Liver (tissue), 9 donors: Measurements from ENCODE around the gene REEP1. TPM values are rescaled to one million over a fixed set of nuclear protein-coding genes. Genes with fewer than 3 reads are reported as not detected.

Experiments used
- DNase-seq: peaks from one replicate; pipeline ENCODE4 v3.0.0-alpha.2; 2017; ENCODE audit warnings: low spot score
- H3K27ac ChIP-seq, 2 donors: one replicate each; pipeline ENCODE4 v1.7.0; 2013; ENCODE audit warnings: inconsistent platforms in 2 of 2, low read length in 2 of 2, control low read depth in 1 of 2, low read depth in 1 of 2, mild to moderate bottlenecking in 1 of 2
- H3K27me3 ChIP-seq, 4 donors: one replicate each; pipeline versions ENCODE4 v1.6.1 to v1.7.0; 2013; ENCODE audit warnings: low read length in 3 of 4, inconsistent platforms in 1 of 4, mild to moderate bottlenecking in 1 of 4, moderate library complexity in 1 of 4; ENCODE audit not compliant: control insufficient read depth in 4 of 4, insufficient read depth in 4 of 4
- H3K36me3 ChIP-seq, 4 donors: one replicate each; pipeline versions ENCODE4 v1.6.1 to v1.7.0; 2013; ENCODE audit warnings: low read length in 3 of 4, mild to moderate bottlenecking in 3 of 4, low read depth in 1 of 4, moderate library complexity in 1 of 4; ENCODE audit not compliant: control insufficient read depth in 4 of 4, insufficient read depth in 3 of 4
- H3K4me1 ChIP-seq, 4 donors: one replicate each; pipeline versions ENCODE4 v1.6.1 to v1.7.0; 2013; ENCODE audit warnings: low read length in 3 of 4, mild to moderate bottlenecking in 3 of 4, moderate library complexity in 1 of 4; ENCODE audit not compliant: control insufficient read depth in 4 of 4, insufficient read depth in 4 of 4
- H3K4me3 ChIP-seq, 3 donors: one replicate each; pipeline versions ENCODE4 v1.6.1 to v1.7.0; 2013; ENCODE audit warnings: low read length in 3 of 3, control low read depth in 1 of 3, low read depth in 1 of 3, mild to moderate bottlenecking in 1 of 3
- H3K9ac ChIP-seq, 2 donors: one replicate each; pipeline ENCODE4 v1.7.0; 2013; ENCODE audit warnings: low read length in 2 of 2, mild to moderate bottlenecking in 2 of 2, moderate library complexity in 2 of 2, control low read depth in 1 of 2, low read depth in 1 of 2
- H3K9me3 ChIP-seq, 4 donors: one replicate each; pipeline versions ENCODE4 v1.6.1 to v1.7.0; 2013; ENCODE audit warnings: low read length in 3 of 4; ENCODE audit not compliant: control insufficient read depth in 4 of 4
- ATF3 ChIP-seq: IDR thresholded peaks from 2 replicates; pipeline ENCODE4 v1.6.1; 2016; ENCODE audit warnings: antibody characterized with exemption
- CTCF ChIP-seq: fragments of 150-350 bp; IDR thresholded peaks from 2 replicates; pipeline ENCODE4 v1.5.1; 2017; ENCODE audit warnings: improper control_type of control experiment, low read depth, low read length; ENCODE audit not compliant: missing input control
- EGR1 ChIP-seq, 2 donors: IDR thresholded peaks; 2 replicates each; pipeline ENCODE4 v1.6.1; 2016 to 2018; ENCODE audit warnings: antibody characterized with exemption in 2 of 2, low read depth in 2 of 2
- FOXA1 ChIP-seq: IDR thresholded peaks from 2 replicates; pipeline ENCODE4 v1.6.1; 2016; ENCODE audit warnings: antibody characterized with exemption
- FOXA2 ChIP-seq: IDR thresholded peaks from 2 replicates; pipeline ENCODE4 v1.6.1; 2016; ENCODE audit warnings: antibody characterized with exemption
- GABPA ChIP-seq, 2 donors: IDR thresholded peaks in 1 of 2; conservative IDR thresholded peaks in 1 of 2; 2 replicates each; pipeline ENCODE4 v1.6.1; 2016; ENCODE audit warnings: antibody characterized with exemption in 2 of 2, mild to moderate bottlenecking in 1 of 2, moderate library complexity in 1 of 2
- HNF4A ChIP-seq, 2 donors: conservative IDR thresholded peaks; 2 replicates each; pipeline ENCODE4 v1.6.1; 2016; ENCODE audit warnings: antibody characterized with exemption in 2 of 2, mild to moderate bottlenecking in 2 of 2
- HNF4G ChIP-seq: IDR thresholded peaks from 2 replicates; pipeline ENCODE4 v1.6.1; 2016; ENCODE audit warnings: antibody characterized with exemption
- JUND ChIP-seq, 2 donors: IDR thresholded peaks; 2 replicates each; pipeline ENCODE4 v1.6.1; 2016; ENCODE audit warnings: antibody characterized with exemption in 2 of 2
- MAX ChIP-seq: IDR thresholded peaks from 2 replicates; pipeline ENCODE4 v1.6.1; 2016; ENCODE audit warnings: antibody characterized with exemption
- NR2F2 ChIP-seq: IDR thresholded peaks from 2 replicates; pipeline ENCODE4 v1.6.1; 2016; ENCODE audit warnings: antibody characterized with exemption
- RAD21 ChIP-seq, 2 donors: IDR thresholded peaks; 2 replicates each; pipeline ENCODE4 v1.6.1; 2016; ENCODE audit warnings: antibody characterized with exemption in 2 of 2, mild to moderate bottlenecking in 2 of 2
- RXRA ChIP-seq, 2 donors: IDR thresholded peaks; 2 replicates each; pipeline ENCODE4 v1.6.1; 2017 to 2018; ENCODE audit warnings: antibody characterized with exemption in 2 of 2, mild to moderate bottlenecking in 1 of 2
- SP1 ChIP-seq: IDR thresholded peaks from 2 replicates; pipeline ENCODE4 v1.6.1; 2018; ENCODE audit warnings: antibody characterized with exemption, mild to moderate bottlenecking
- TAF1 ChIP-seq: conservative IDR thresholded peaks from 2 replicates; pipeline ENCODE4 v1.6.1; 2016; ENCODE audit warnings: antibody characterized with exemption, mild to moderate bottlenecking
- YY1 ChIP-seq: IDR thresholded peaks from 2 replicates; pipeline ENCODE4 v1.6.1; 2016; ENCODE audit warnings: antibody characterized with exemption, mild to moderate bottlenecking
- ZBTB33 ChIP-seq: IDR thresholded peaks from 2 replicates; pipeline ENCODE4 v1.6.1; 2016; ENCODE audit warnings: antibody characterized with exemption
- WGBS: extraction: QIAGEN DNeasy Blood & Tissue Kit; methylation state at CpG from one replicate; pipeline ENCODE4 v1.1.7; 2013; 5-methylcytosine and 5-hydroxymethylcytosine counted together
- polyA plus RNA-seq, 2 donors: library from polyadenylated mRNA; stranded (reverse) in 1 of 2; unstranded in 1 of 2; fragments of 200-250 nt in 1 of 2; fragments of >200 nt in 1 of 2; fragmentation: Nextera tagmentation in 1 of 2; extraction: Ambion mirVana in 1 of 2; gene quantifications; one replicate each; pipeline versions ENCODE4 v1.2.1 to v1.2.3, GENCODE V29; 2013 to 2015
- total RNA-seq, 2 donors: library from RNA; depleted of rRNA; stranded (reverse); fragments of >200 nt; gene quantifications; one replicate each; pipeline ENCODE4 v1.2.3, GENCODE V29; 2014
- donor health status: healthy.
- donor health status: healthy.
- donor health status: healthy.
- donor health status: healthy.
- donor health status: healthy.

REEP1 gene
- total and polyA plus RNA-seq, 4 donors = 0.46 to 1.7 (median 0.89) TPM

GRCh38 chr2:86175828-86176227 is 161.6 kb downstream of the REEP1 start:
- Histone ChIP-seq H3K27ac (no peak overlapping the region), H3K9ac (no peak overlapping the region), H3K4me3 (no peak overlapping the region), H3K4me1 (peaks cover 0 to 5% (median 0%) of the 10 kb centered on the region in 4 donors), H3K9me3 (no peaks in the 10 kb centered on the region), H3K36me3 (peaks cover 4 to 33% (median 25%) of the 10 kb centered on the region in 4 donors), H3K27me3 (no peaks in the 10 kb centered on the region)
- WGBS = 85% methylated on average over 1 of the region's 1 CpG
- DNase-seq = no peak
- no peak for TF ChIP-seq SP1

GRCh38 chr2:86174445-86174844 is 163.0 kb downstream of the REEP1 start:
- H3K27me3 ChIP-seq = no peaks in the 10 kb centered on the region
- H3K9ac ChIP-seq = no peak overlapping the region
- peaks cover 0 to 5% (median 0%) of the 10 kb centered on the region in 4 donors for H3K4me1 ChIP-seq
- no peak overlapping the region for H3K4me3 ChIP-seq
- TF ChIP-seq CTCF = no peak
- DNase-seq = no peak
- H3K27ac ChIP-seq = no peak overlapping the region
- WGBS = 79% methylated on average over 2 of the region's 2 CpGs
- no peaks in the 10 kb centered on the region for H3K9me3 ChIP-seq
- H3K36me3 ChIP-seq = peaks cover 11 to 35% (median 33%) of the 10 kb centered on the region in 4 donors

- Histone ChIP-seq H3K4me3 (no peak overlapping the region), H3K27me3 (no peaks in the 10 kb centered on the region), H3K4me1 (peaks cover 0 to 5% (median 0%) of the 10 kb centered on the region in 4 donors), H3K27ac (no peak overlapping the region), H3K36me3 (peaks cover 10 to 40% (median 33%) of the 10 kb centered on the region in 4 donors), H3K9ac (no peak overlapping the region), H3K9me3 (no peaks in the 10 kb centered on the region)
- WGBS = 55% methylated on average over 2 of the region's 2 CpGs
- DNase-seq = no peak
- TF ChIP-seq ZBTB33 (no peak), CTCF (no peak), MAX (no peak), TAF1 (no peak), GABPA (IDR thresholded peaks at IDR 0.05 in 1 of 2, conservative IDR thresholded peaks at IDR 0.05 in 1 of 2) (no peak), NR2F2 (no peak), RXRA (IDR thresholded peaks at IDR 0.05) (no peak), RAD21 (IDR thresholded peaks at IDR 0.05) (no peak), JUND (IDR thresholded peaks at IDR 0.05) (no peak), HNF4A (conservative IDR thresholded peaks at IDR 0.05) (no peak), EGR1 (IDR thresholded peaks at IDR 0.05; ENCODE audit: low read depth in 2 of 2) (no peak), FOXA2 (no peak), YY1 (no peak), FOXA1 (no peak), ATF3 (no peak), HNF4G (no peak), SP1 (no peak)
Observed at GRCh38 chr2:86172610-86173009, 164.8 kb downstream of the REEP1 start.
